ENCODE measurements around the gene NDUFA13.

The NDUFA13 gene

DNA sequence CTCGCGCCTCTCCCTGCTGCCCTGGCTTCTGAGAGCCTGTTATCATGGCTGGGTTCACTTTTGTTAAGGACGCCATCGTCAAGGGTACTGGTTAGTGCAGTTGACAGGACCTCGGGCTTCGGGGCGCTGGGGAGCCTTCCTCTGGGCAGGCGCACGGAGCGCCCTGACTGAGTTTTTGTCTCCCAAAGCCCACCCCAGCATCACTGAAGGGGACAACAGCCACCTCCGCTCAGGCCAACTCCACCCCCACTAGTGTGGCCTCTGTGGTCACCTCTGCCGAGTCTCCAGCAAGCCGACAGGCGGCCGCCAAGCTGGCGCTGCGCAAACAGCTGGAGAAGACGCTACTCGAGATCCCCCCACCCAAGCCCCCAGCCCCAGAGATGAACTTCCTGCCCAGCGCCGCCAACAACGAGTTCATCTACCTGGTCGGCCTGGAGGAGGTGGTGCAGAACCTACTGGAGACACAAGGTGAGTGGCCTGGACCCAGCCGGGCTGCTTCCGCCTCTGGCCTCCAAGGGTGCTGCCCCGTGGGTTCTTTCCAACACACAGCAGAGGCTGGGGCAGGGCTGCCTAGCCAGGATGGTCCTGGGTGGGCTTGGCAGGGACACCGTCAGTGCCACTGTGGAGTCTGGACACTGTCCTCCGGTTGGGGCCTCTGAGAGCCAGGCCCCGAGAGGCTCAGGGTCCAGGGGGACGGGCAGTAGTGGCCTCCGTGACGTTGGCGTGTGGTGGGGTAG lies 17.6 kb upstream of the NDUFA13 start:
- TF ChIP-seq, protein P1, sequence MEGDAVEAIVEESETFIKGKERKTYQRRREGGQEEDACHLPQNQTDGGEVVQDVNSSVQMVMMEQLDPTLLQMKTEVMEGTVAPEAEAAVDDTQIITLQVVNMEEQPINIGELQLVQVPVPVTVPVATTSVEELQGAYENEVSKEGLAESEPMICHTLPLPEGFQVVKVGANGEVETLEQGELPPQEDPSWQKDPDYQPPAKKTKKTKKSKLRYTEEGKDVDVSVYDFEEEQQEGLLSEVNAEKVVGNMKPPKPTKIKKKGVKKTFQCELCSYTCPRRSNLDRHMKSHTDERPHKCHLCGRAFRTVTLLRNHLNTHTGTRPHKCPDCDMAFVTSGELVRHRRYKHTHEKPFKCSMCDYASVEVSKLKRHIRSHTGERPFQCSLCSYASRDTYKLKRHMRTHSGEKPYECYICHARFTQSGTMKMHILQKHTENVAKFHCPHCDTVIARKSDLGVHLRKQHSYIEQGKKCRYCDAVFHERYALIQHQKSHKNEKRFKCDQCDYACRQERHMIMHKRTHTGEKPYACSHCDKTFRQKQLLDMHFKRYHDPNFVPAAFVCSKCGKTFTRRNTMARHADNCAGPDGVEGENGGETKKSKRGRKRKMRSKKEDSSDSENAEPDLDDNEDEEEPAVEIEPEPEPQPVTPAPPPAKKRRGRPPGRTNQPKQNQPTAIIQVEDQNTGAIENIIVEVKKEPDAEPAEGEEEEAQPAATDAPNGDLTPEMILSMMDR (IDR thresholded peaks at IDR 0.05; ENCODE audit: low read length, missing control alignments): no peak
- DNase-seq (ENCODE audit: low read depth): no peak
- no peak overlapping the region for H3K4me3 ChIP-seq (replicated peaks; ENCODE audit: low read depth, low read length)

DNA sequence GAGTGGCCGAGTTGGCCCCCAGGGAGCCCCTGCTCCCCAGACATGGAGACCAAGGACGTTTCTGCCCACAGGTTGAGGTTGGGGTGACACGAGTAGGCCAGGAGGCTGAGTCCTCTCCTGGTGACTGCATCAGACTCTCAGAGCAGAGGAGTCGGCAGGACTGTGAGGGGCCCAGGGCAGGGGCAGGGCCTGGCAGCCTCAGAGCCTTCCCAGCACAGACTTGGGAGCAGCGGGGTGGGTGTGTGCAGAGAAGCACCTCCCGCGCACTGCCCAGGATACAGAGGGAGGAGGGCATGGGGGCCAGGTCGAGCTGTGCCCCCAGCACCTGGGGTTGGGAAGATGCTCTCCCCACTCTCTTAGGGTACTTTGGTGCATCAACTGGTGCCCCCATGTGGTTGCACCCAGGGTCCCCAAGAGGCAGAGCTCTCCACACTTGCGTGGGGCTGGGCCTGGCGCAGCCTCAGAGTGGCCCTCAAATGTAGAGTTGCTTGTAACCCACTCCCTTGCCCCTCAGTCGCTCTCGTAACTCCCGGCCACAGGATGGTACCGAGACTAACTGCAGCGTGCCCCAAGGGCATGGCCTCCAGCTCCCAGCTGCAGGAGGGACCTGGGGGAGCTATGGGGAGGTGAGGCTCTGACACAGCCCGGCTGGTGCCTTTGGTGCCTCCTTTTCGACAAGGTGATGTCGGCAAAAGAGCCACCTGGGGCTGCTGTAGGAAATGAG lies 16.6 kb upstream of the NDUFA13 start:
- H3K4me3 ChIP-seq (replicated peaks; ENCODE audit: low read depth, low read length): no peak overlapping the region
- DNase-seq (ENCODE audit: low read depth): no peak
- TF ChIP-seq, protein P1 (IDR thresholded peaks at IDR 0.05; ENCODE audit: low read length, missing control alignments): no peak

DNA sequence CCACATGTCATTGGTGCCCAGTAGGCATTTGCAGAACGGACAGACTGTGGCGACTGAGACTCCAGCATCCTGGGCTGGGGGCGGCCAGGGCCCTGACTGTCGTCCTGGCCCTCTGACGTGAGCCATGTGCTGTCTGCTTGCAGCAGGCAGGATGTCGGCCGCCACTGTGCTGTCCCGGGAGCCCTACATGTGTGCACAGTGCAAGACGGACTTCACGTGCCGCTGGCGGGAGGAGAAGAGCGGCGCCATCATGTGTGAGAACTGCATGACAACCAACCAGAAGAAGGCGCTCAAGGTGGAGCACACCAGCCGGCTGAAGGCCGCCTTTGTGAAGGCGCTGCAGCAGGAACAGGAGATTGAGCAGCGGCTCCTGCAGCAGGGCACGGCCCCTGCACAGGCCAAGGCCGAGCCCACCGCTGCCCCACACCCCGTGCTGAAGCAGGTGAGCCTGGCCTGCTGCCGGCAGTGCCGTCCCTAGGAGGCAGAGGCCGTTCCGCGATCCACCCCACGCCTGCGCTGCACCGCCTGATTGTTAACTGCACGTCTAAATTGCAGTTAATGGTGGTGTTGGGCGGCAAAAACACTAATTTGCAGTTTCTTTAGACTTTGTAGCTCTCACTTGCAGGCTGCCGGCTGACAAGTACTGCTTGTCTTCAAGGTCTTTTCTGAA lies 14.9 kb upstream of the NDUFA13 start:
- no peak overlapping the region for H3K4me3 ChIP-seq (replicated peaks; ENCODE audit: low read depth, low read length)
- no peak for DNase-seq (ENCODE audit: low read depth)
- TF ChIP-seq, protein P1 (IDR thresholded peaks at IDR 0.05; ENCODE audit: low read length, missing control alignments): no peak

DNA sequence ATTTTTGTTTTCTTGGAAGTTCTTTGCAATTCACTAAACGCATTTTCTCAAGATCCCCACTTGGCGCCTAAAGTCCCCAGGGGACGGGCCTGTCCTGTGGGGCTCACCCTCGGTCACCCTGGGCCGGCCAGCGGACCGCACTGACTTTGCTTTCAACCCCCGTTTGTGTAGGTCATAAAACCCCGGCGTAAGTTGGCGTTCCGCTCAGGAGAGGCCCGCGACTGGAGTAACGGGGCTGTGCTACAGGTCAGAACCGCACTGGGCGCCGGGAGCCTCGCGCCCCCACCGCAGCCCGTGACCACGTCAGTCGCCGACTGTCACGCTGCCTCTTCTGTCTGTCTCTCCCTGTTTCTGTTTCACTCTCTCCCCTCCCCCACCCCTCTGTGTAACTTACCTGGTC lies 14.2 kb upstream of the NDUFA13 start:
- DNase-seq (ENCODE audit: low read depth): no peak
- TF ChIP-seq, protein P1 (IDR thresholded peaks at IDR 0.05; ENCODE audit: low read length, missing control alignments): no peak
- H3K4me3 ChIP-seq (replicated peaks; ENCODE audit: low read depth, low read length): no peak overlapping the region

DNA sequence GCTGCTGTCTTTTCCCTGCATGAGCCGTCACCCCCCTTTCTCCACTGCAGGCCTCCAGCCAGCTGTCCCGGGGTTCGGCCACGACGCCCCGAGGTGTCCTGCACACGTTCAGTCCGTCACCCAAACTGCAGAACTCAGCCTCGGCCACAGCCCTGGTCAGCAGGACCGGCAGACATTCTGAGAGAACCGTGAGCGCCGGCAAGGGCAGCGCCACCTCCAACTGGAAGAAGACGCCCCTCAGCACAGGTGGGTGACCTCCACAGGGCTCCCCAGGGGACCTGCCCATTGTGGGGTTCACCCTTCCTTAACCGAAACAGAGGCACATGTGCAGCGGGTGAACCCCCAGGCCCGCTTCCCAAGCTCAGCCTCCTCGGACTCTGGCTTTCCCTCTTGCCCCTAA lies 13.7 kb upstream of the NDUFA13 start:
- H3K4me3 ChIP-seq (replicated peaks; ENCODE audit: low read depth, low read length): no peak overlapping the region
- DNase-seq (ENCODE audit: low read depth): no peak
- TF ChIP-seq, protein P1 (IDR thresholded peaks at IDR 0.05; ENCODE audit: low read length, missing control alignments): no peak

DNA sequence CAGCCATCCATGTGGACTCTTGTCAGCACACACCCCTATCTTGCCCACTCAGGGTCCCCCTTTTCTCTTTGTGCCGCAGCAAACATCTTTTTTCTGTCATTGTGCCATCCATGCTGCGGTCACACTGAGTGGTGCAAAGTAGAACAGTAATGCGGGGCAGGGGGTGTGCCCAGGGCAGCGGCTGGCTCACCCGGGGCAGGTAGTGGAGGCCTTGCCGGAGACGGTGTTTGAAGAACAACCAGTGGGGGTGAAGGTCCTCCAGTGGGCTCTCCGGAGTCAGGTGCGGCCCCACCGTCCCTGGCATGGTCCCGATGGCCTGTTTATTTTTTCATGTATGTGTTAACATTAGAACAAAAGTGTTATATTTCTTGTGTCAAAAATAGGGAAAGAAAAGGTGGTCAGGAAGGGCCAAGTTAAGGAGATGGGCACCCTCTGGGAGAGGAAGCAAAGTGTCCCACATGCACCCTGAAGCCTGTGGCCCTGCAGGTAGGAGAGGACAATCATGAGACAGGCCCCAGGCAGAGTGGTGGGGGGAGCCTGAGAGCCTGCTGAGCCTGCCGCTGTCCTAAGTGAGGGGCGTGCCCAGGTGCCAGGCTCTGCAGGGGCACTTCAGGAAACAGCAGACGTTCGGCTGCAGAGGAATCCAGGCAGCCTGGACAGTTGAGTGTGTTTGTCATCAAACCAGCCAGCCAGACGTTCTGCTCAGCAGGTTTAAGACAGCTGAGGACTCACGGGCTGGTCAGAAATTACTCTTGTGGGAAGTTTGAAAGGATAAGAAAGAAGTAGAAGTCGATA lies 13.0 kb upstream of the NDUFA13 start:
- no peak for DNase-seq (ENCODE audit: low read depth)
- TF ChIP-seq, protein P1 (IDR thresholded peaks at IDR 0.05; ENCODE audit: low read length, missing control alignments): no peak
- H3K4me3 ChIP-seq (replicated peaks; ENCODE audit: low read depth, low read length): no peak overlapping the region
